Activated CD8-positive, alpha-beta memory T cell treated with anti-CD3 and anti-CD28 coated beads for 24 hours (primary cell): Measurements from ENCODE around the gene SMARCC1.
"Not testable (repeated sequence)": the region's sequence is repeated elsewhere in the genome, so short reads cannot be mapped to it uniquely, and the experiment has no call there.

ENCODE experiments used
- DNase-seq: peaks from one replicate; pipeline ENCODE4 v3.0.0-alpha.2; 2020

SMARCC1 gene

DNA sequence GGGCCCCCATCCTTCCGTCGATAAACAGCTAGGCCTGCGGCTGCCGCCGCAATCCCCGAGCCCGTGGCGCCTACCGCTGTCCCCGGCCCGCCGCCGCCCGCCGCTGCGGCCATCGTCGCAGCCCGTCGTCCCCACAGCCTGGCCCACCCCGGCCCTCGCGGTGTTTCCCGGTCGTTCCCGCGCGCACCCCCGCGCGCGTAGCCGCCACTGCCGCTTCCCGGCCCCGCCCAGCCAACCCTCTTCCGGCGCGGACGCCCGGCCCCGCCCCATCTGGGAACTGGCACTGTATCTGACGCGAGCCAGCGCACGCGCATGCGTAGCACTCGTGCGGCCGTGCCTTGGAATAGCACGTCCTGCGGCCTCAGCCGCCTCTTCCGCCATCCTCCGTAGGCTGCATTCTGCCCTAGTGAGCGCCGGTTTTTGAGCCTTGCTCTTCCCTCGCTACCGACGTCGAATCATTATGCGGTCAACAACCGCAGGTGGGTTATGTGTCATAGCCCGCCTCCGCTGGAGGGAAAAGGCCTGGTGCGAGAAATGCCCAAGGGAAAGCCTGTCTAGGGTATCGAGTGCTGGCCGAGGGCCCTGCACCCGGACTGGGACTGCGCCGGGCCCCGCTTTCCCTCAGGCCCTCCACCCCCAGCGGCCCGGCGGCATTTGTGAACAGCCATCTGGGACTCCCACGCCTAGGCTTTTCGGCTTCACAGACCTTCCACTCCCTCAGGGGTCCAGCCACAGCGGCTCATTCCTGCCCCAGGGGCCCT, at the start of gene SMARCC1:
TSS of gene SMARCC1 (minus strand) at position 209 of the 761 bp plus-strand sequence. CDS start at position 113, 96 bp downstream.
- peak; percentile 98 for DNase-seq

GRCh38 chr3:47829482-47829881, 47.8 kb upstream of the SMARCC1 start:
- DNase-seq = not testable (repeated sequence)

DNA sequence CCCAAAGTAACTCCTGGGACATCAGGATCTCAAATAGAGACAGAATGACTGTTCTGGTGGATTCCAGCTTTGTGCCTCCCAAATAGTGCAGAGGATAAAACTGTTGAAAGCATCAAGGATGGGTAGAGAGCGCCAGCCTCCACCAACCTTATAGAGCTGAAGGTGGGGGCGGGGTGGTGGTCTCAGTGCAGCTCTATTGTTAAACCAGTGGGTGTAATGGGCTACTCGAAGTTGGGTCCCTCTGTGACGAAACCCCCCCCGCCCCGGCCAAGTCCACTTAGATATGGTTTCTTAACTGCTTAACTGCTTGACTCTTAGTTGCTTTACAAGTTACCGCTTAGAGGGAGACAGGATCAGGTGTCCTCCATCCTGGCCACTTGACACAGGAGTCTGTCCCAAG, 43.9 kb upstream of the SMARCC1 start:
- no peak for DNase-seq

- DNase-seq = peak; percentile 90
Observed at GRCh38 chr3:47824541-47825473, 43.1 kb upstream of the SMARCC1 start.

- DNase-seq = no peak
Observed at GRCh38 chr3:47817609-47818008, 35.9 kb upstream of the SMARCC1 start.

GRCh38 chr3:47813551-47814177, 32.0 kb upstream of the SMARCC1 start:
- no peak for DNase-seq

GRCh38 chr3:47804577-47804976, 22.9 kb upstream of the SMARCC1 start:
- no peak for DNase-seq

- DNase-seq = no peak
Observed at GRCh38 chr3:47803480-47804025, 21.9 kb upstream of the SMARCC1 start.

- peak; percentile 93 for DNase-seq
Observed at GRCh38 chr3:47802734-47803479, 21.2 kb upstream of the SMARCC1 start, which contains the start of gene DHX30. Gene DHX30, plus strand, starts transcription at chr3:47803138. Its CDS starts 7,546 bp downstream, at chr3:47810684.

DNA sequence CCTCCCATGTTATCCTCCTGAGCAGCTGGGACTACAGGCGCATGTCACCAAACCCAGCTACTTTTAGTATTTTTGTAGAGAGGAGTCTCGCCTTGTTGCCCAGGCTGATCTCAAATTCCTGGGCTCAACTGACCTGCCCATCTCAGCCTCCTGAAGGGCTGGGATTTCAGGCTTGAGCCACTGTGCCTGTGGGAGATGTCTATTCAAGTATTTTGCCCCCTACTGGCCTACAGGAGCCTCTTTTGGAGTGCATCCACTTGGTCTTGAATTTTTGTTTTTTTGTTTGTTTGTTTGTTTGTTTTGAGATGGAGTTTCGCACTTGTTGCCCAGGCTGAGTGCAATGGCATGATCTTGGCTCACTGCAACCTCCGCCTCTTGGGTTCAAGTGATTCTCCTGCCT, 18.0 kb upstream of the SMARCC1 start:
- DNase-seq = no peak

- no peak for DNase-seq
Observed at GRCh38 chr3:47794544-47794943, 12.9 kb upstream of the SMARCC1 start.

- DNase-seq = no peak
Observed at GRCh38 chr3:47792699-47793098, 11.0 kb upstream of the SMARCC1 start.

- no peak for DNase-seq
Observed at GRCh38 chr3:47791193-47791855, 9.6 kb upstream of the SMARCC1 start.

- no peak for DNase-seq
Observed at GRCh38 chr3:47783673-47784072, 2.0 kb upstream of the SMARCC1 start.

DNA sequence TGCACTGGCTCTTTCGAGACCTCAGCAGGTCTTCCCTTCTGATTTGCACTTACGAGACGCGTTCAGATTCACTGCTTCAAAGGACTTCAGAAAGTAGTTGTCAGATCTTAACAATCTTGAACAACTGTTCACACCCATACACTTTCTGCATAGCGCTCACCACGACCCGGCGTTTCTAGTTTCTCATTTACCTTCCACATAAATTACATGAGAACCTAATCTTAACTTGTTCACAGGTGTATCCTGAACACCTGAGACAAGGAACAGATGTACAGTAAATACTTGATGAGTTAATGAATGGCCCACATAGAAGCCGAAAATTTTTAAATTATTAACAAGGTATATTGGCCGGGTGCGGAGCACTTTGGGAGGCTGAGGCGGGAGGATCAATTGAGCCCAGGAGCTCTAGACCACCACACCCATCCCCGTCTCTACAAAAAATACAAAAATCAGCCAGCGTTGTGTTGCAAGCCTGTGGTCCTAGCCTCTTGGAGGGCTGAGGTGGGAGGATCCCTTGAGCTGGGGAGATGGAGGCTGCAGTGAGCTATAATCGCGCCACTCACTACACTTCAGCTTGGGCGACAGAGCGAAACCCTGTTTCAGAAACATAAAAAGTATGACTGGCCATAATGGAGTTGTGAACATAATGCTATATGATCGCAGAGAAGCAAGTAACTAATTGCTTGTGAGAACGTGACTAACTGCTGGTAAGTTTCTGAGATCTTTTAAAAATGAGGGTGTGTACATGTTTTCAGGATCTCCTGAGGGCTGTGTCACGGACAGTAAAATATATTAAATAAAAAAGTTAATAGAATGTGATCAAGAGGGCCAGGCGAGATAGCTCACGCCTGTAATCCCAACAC, 984 bp upstream of the SMARCC1 start:
- no peak for DNase-seq

DNA sequence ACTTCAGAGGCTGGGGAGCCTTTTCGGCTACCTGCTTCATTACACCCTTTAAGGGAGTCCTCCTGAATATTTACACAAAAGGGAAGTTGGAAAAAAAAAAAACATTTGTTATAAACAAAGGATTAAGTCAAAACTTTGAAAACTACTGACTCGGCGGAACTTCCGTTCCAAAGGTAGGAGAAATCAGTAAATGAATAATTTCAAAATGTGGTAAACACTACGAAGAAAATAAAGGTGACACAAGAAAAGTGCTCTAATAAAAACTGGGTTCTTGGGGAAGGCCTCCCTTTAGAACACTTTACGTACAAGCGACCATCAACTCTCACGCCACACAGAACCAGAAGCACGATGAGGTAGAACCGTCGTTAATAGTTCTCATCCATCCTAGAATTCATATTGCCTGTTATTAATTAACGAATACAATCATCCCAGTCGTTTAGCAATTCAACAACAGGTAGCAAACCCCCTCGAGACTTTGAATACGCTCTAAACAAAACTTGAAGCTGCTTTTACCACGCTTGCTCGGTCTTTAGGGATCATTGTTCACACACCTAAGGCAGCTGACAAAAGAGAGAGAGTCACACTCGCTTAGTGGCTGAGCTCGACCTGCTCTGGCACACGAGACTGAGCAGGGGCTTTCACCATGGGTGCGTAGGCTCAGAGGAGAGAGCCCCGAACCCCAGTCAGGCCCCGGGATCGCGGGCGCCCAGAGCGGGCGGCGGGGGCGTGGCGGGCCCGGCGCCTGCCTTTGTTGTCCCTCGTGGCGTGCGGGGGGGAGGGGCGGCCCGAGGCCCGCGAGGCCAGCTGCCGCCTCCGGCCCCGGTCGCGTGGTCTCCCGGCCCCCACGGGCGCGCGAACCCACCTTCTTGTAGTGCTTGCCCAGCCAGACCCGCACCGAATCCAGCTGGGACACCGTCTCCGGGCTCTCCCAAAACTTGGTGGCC, 680 bp downstream of the SMARCC1 start:
- DNase-seq = no peak

- DNase-seq = no peak
Observed at GRCh38 chr3:47778746-47779145, 2.9 kb downstream of the SMARCC1 start.

- DNase-seq = no peak
Observed at GRCh38 chr3:47772788-47773187, 8.9 kb downstream of the SMARCC1 start.

DNA sequence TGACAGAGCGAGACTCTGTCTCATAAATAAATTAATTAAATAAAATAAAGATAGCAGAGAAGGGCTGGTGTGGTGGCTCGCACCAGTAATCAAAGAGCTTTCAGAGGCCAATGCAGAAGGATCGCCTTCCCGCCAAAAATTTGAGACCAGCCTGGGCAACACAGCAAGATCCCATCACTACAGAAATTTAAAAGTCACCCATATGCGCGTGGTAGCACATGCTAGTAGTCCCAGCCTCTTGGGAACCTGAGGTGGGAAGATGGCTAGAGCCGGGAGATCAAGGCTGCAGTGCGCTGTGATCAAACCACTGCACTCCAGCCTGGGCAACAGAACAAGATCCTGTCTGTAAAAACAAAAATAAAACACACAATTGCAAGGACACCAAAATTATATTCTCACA, 9.6 kb downstream of the SMARCC1 start:
- DNase-seq = no peak
